Germinal center (tissue), 1 donor: ENCODE data around the gene CUL1.

Source experiments
- DNase-seq: peaks from one replicate; pipeline ENCODE4 v3.0.0; 2012; ENCODE audit warnings: mixed read lengths, low spot score

CUL1 gene

GRCh38 chr7:148761499-148762278 lies 63.0 kb downstream of the CUL1 start:
- no peak for DNase-seq

GRCh38 chr7:148763622-148764021 lies 64.9 kb downstream of the CUL1 start:
- DNase-seq = no peak

- no peak for DNase-seq
Measured at GRCh38 chr7:148770004-148770403, 71.3 kb downstream of the CUL1 start.

- DNase-seq = no peak
Measured at GRCh38 chr7:148772297-148773089, 73.8 kb downstream of the CUL1 start.

- DNase-seq = no peak
Measured at GRCh38 chr7:148773334-148773733, 74.6 kb downstream of the CUL1 start.

- no peak for DNase-seq
Measured at GRCh38 chr7:148774471-148774870, 75.8 kb downstream of the CUL1 start.

- DNase-seq = no peak
Measured at GRCh38 chr7:148782757-148783456, 84.2 kb downstream of the CUL1 start.

GRCh38 chr7:148783801-148784527 lies 85.3 kb downstream of the CUL1 start:
- DNase-seq = no peak

- DNase-seq = no peak
Measured at GRCh38 chr7:148787571-148788295, 89.0 kb downstream of the CUL1 start.

GRCh38 chr7:148789220-148789619 lies 90.5 kb downstream of the CUL1 start:
- no peak for DNase-seq

GRCh38 chr7:148790131-148790726 lies 91.5 kb downstream of the CUL1 start:
- no peak for DNase-seq

- no peak for DNase-seq
Measured at GRCh38 chr7:148790850-148791249, 92.1 kb downstream of the CUL1 start.

GRCh38 chr7:148791546-148791945 lies 92.8 kb downstream of the CUL1 start:
- DNase-seq = no peak

- no peak for DNase-seq
Measured at GRCh38 chr7:148793590-148793989, 94.9 kb downstream of the CUL1 start.

- no peak for DNase-seq
Measured at GRCh38 chr7:148794476-148794875, 95.8 kb downstream of the CUL1 start.

GRCh38 chr7:148796841-148797240 lies 98.1 kb downstream of the CUL1 start:
- DNase-seq = no peak

- DNase-seq = no peak
Measured at GRCh38 chr7:148799893-148800555, 101.3 kb downstream of the CUL1 start.

GRCh38 chr7:148800677-148801076 lies 102.0 kb downstream of the CUL1 start:
- no peak for DNase-seq

- no peak for DNase-seq
Measured at GRCh38 chr7:148802101-148802493, 103.4 kb downstream of the CUL1 start.

- no peak for DNase-seq
Measured at GRCh38 chr7:148803094-148803493, 104.4 kb downstream of the CUL1 start.
